HCT116 (cell line): ENCODE measurements around the gene CUL5. TPM values are rescaled to one million over a fixed set of nuclear protein-coding genes. Genes with fewer than 3 reads are reported as not detected.

ENCODE experiments used
- ATAC-seq: fragments of 200-7000 bp; cut with Tn5 transposase; 2 replicates; pipeline ENCODE4 v1.9.1; 2020; ENCODE audit warnings: mild to moderate bottlenecking, moderate library complexity
- BruUV-seq: library from RNA; stranded (reverse); fragments of 400-500 nt; replicated peaks from 2 replicates; lab custom pipeline; 2021; lab: Mats Ljungman, UMichigan
- CTCF ChIA-PET: fragments of 300-600 bp; sonication (Branson Sonifier 250); formaldehyde crosslinking; loops from one replicate; lab custom pipeline; 2021; ENCODE audit warnings: antibody characterized with exemption; lab: Charles Lee
- POLR2A ChIA-PET: fragments of 300-600, 350-600 bp; sonication (Branson Sonifier 250); formaldehyde crosslinking; loops from one replicate; lab custom pipeline; 2021; ENCODE audit warnings: antibody characterized with exemption; lab: Charles Lee
- RAD21 ChIA-PET, 2 experiments: fragments of 300-600 bp; sonication (Branson Sonifier 250); formaldehyde crosslinking; loops; one replicate each; lab custom pipeline; 2023; ENCODE audit warnings: low total read pairs in 2 of 2; ENCODE audit not compliant: uncharacterized antibody in 2 of 2, unreplicated experiment in 2 of 2, low non-redundant PET in 1 of 2; lab: Charles Lee
- DNase-seq: peaks from one replicate; pipeline ENCODE4 v3.0.0-alpha.2; 2010; ENCODE audit warnings: low read depth, low spot score
- H2AFZ ChIP-seq: fragments of 200-600 bp; shearing (Covaris generic), sonication (generic); 2 replicates; pipeline ENCODE4 v1.6.1; 2017; ENCODE audit warnings: low read depth, mixed run types, mixed read lengths, antibody characterized with exemption, low read length; ENCODE audit not compliant: poor library complexity, severe bottlenecking
- H3K27ac ChIP-seq: 2 replicates; pipeline ENCODE4 v1.5.1; 2012; ENCODE audit warnings: low read depth, low read length
- H3K27me3 ChIP-seq: fragments of 200-600 bp; sonication (generic); 2 replicates; pipeline ENCODE4 v1.6.1; 2016; ENCODE audit warnings: mixed run types, low read length, mixed read lengths; ENCODE audit not compliant: insufficient read depth
- H3K36me3 ChIP-seq, 2 experiments: fragments of 200-500 bp in 1 of 2; fragments of 200-600 bp in 1 of 2; sonication (Bioruptor generic) in 1 of 2; sonication (generic) in 1 of 2; 2 replicates each; pipeline versions ENCODE4 v1.5.1 to v1.6.1; 2014 to 2016; ENCODE audit warnings: low read length in 2 of 2, inconsistent platforms in 1 of 2, mixed read lengths in 1 of 2, mixed run types in 1 of 2; ENCODE audit not compliant: insufficient read depth in 2 of 2, control insufficient read depth in 1 of 2
- H3K4me1 ChIP-seq, 2 experiments: fragments of 200-600 bp in 1 of 2; sonication (generic) in 1 of 2; 2 replicates each; pipeline versions ENCODE4 v1.5.1 to v1.6.1; 2012 to 2017; ENCODE audit warnings: low read length in 2 of 2, inconsistent platforms in 1 of 2, mild to moderate bottlenecking in 1 of 2, mixed read lengths in 1 of 2, mixed run types in 1 of 2, moderate library complexity in 1 of 2; ENCODE audit not compliant: insufficient read depth in 2 of 2, control insufficient read depth in 1 of 2
- H3K4me2 ChIP-seq: fragments of 200-600 bp; sonication (generic); 2 replicates; pipeline ENCODE4 v1.6.1; 2017; ENCODE audit warnings: mixed run types, low read length, mixed read lengths
- H3K4me3 ChIP-seq, 2 experiments: fragments of 200-600 bp in 1 of 2; sonication (generic) in 1 of 2; replicated peaks in 1 of 2; 2 replicates each; pipeline ENCODE4 v1.5.1; 2011 to 2016; ENCODE audit warnings: low read length in 2 of 2, control low read depth in 1 of 2, low read depth in 1 of 2, mild to moderate bottlenecking in 1 of 2, mixed read lengths in 1 of 2, mixed run types in 1 of 2
- H3K79me2 ChIP-seq: fragments of 200-600 bp; sonication (generic); 2 replicates; pipeline ENCODE4 v1.6.1; 2017; ENCODE audit warnings: mild to moderate bottlenecking, mixed run types, low read length, moderate library complexity, mixed read lengths; ENCODE audit not compliant: insufficient read depth
- H3K9ac ChIP-seq: fragments of 200-600 bp; sonication (generic); 2 replicates; pipeline ENCODE4 v1.6.1; 2016; ENCODE audit warnings: low read length, mixed read lengths
- H3K9me2 ChIP-seq: fragments of 200-600 bp; sonication (generic), shearing (Covaris generic); 2 replicates; pipeline ENCODE4 v1.6.1; 2017; ENCODE audit warnings: mixed run types, mild to moderate bottlenecking, moderate library complexity; ENCODE audit not compliant: insufficient read depth
- H3K9me3 ChIP-seq, 2 experiments: fragments of 200-500 bp in 1 of 2; fragments of 200-600 bp in 1 of 2; sonication (Bioruptor generic) in 1 of 2; sonication (generic) in 1 of 2; 2 replicates each; pipeline ENCODE4 v1.6.1; 2014 to 2017; ENCODE audit warnings: low read length in 2 of 2, mixed read lengths in 2 of 2, inconsistent platforms in 1 of 2, low read depth in 1 of 2, mild to moderate bottlenecking in 1 of 2, mixed run types in 1 of 2, moderate library complexity in 1 of 2; ENCODE audit not compliant: control insufficient read depth in 1 of 2, insufficient read depth in 1 of 2
- H4K20me1 ChIP-seq: fragments of 200-600 bp; sonication (generic), shearing (Covaris generic); 2 replicates; pipeline ENCODE4 v1.6.1; 2017; ENCODE audit warnings: mixed run types, mild to moderate bottlenecking, moderate library complexity; ENCODE audit not compliant: insufficient read depth
- CBX3 ChIP-seq: IDR thresholded peaks from 2 replicates; pipeline ENCODE4 v1.6.1; 2012; ENCODE audit warnings: low read depth
- CEBPB ChIP-seq: IDR thresholded peaks from 2 replicates; pipeline ENCODE4 v1.6.1; 2012; ENCODE audit warnings: low read depth
- CTCF ChIP-seq, 3 experiments: fragments of 200-600 bp in 1 of 3; sonication (generic) in 1 of 3; IDR thresholded peaks in 2 of 3; conservative IDR thresholded peaks in 1 of 3; 2 replicates each; pipeline ENCODE4 v1.5.1; 2012 to 2017; ENCODE audit warnings: low read depth in 2 of 3, low read length in 2 of 3, antibody characterized with exemption in 1 of 3, borderline replicate concordance in 1 of 3, control low read depth in 1 of 3, mild to moderate bottlenecking in 1 of 3, mixed read lengths in 1 of 3, mixed run types in 1 of 3, moderate library complexity in 1 of 3; ENCODE audit not compliant: insufficient read depth in 1 of 3
- EGR1 ChIP-seq: IDR thresholded peaks from 2 replicates; pipeline ENCODE4 v1.6.1; 2012; ENCODE audit warnings: low read depth
- ELF1 ChIP-seq: IDR thresholded peaks from 2 replicates; pipeline ENCODE4 v1.6.1; 2012; ENCODE audit warnings: low read depth, borderline replicate concordance
- EZH2 ChIP-seq: fragments of 200-600 bp; sonication (generic); IDR thresholded peaks from 2 replicates; pipeline ENCODE4 v1.6.1; 2017; ENCODE audit warnings: antibody characterized with exemption, mixed run types
- EZH2phosphoT487 ChIP-seq: fragments of 200-600 bp; IDR thresholded peaks from 2 replicates; pipeline ENCODE4 v1.6.1; 2018; ENCODE audit warnings: antibody characterized with exemption, borderline replicate concordance
- JUND ChIP-seq: IDR thresholded peaks from 2 replicates; pipeline ENCODE4 v1.6.1; 2012
- POLR2A ChIP-seq: IDR thresholded peaks from 2 replicates; pipeline ENCODE4 v1.7.0; 2011; ENCODE audit warnings: borderline replicate concordance; ENCODE audit not compliant: insufficient read depth, insufficient read length; ENCODE audit errors: extremely low read depth
- POLR2AphosphoS5 ChIP-seq: IDR thresholded peaks from 2 replicates; pipeline ENCODE4 v1.6.1; 2011; ENCODE audit warnings: mild to moderate bottlenecking, low read depth, low read length, moderate library complexity
- RAD21 ChIP-seq: IDR thresholded peaks from 2 replicates; pipeline ENCODE4 v1.6.1; 2012; ENCODE audit warnings: low read depth, mild to moderate bottlenecking
- REST ChIP-seq: IDR thresholded peaks from 2 replicates; pipeline ENCODE4 v1.6.1; 2012; ENCODE audit warnings: low read depth
- SIN3A ChIP-seq: IDR thresholded peaks from 2 replicates; pipeline ENCODE4 v1.6.1; 2012; ENCODE audit warnings: low read depth
- SP1 ChIP-seq: IDR thresholded peaks from 2 replicates; pipeline ENCODE4 v1.6.1; 2012; ENCODE audit warnings: low read depth
- SRF ChIP-seq: IDR thresholded peaks from 2 replicates; pipeline ENCODE4 v1.6.1; 2012; ENCODE audit warnings: low read depth
- TCF7L2 ChIP-seq: IDR thresholded peaks from 2 replicates; pipeline ENCODE4 v1.7.0; 2011; ENCODE audit warnings: borderline replicate concordance, inconsistent platforms; ENCODE audit not compliant: insufficient read depth, insufficient read length; ENCODE audit errors: extremely low read depth
- ZBTB33 ChIP-seq: IDR thresholded peaks from 2 replicates; pipeline ENCODE4 v1.6.1; 2011; ENCODE audit warnings: mild to moderate bottlenecking, low read length, moderate library complexity; ENCODE audit not compliant: insufficient replicate concordance; ENCODE audit errors: extremely low read depth
- ZNF274 ChIP-seq: fragments of 200-500 bp; sonication (Bioruptor generic); IDR thresholded peaks from 2 replicates; pipeline ENCODE4 v1.6.1; 2014; ENCODE audit warnings: mild to moderate bottlenecking, low read depth, low read length, inconsistent platforms
- intact Hi-C: fragments of 100-400 bp; cut with micrococcal nuclease; formaldehyde crosslinking; loops from 2 replicates; pipeline ENCODE4 v1.10.0; 2022
- total RNA-seq: library from RNA; stranded (reverse); gene quantifications from one replicate; pipeline ENCODE4 v1.2.1, GENCODE V29; 2021; ENCODE audit not compliant: unreplicated experiment

CUL5 gene
- total RNA-seq, 1 experiment from 2014 or later: 41.9 TPM

GRCh38 chr11:108034034-108034433 lies 25.3 kb downstream of the CUL5 start:
- ChIA-PET RAD21 (no interaction called here), POLR2A (no interaction called here), CTCF (no interaction called here)
- Histone ChIP-seq H3K4me3 (no peak overlapping the region), H2AFZ (no peak overlapping the region), H3K36me3 (0 out of 4 replicates have a peak, but pooled peaks cover 0 to 3% of the 10 kb centered on the region in 2 experiments), H3K9ac (no peak overlapping the region), H3K4me2 (no peak overlapping the region), H3K27me3 (no peaks in the 10 kb centered on the region), H3K4me1 (no peaks in the 10 kb centered on the region), H3K9me2 (no peaks in the 10 kb centered on the region), H3K27ac (no peak overlapping the region), H4K20me1 (0 out of 2 replicates have a peak, but pooled peaks cover 4% of the 10 kb centered on the region), H3K79me2 (peaks cover 57% of the 10 kb centered on the region), H3K9me3 (no peaks in the 10 kb centered on the region)
- intact Hi-C loops: no loop called here
- ATAC-seq (no peak), DNase-seq (no peak)
- TF ChIP-seq EZH2 (no peak), SRF (no peak), ZBTB33 (no peak), SIN3A (no peak), TCF7L2 (no peak), EGR1 (no peak), ZNF274 (no peak), SP1 (no peak), ELF1 (no peak), RAD21 (no peak), CBX3 (no peak), POLR2AphosphoS5 (no peak), POLR2A (no peak), EZH2phosphoT487 (no peak), JUND (no peak), CTCF (IDR thresholded peaks at IDR 0.05 in 2 of 3, conservative IDR thresholded peaks at IDR 0.05 in 1 of 3; ENCODE audit: borderline replicate concordance in 1 of 3, insufficient read depth in 1 of 3, low read depth in 2 of 3, low read length in 2 of 3) (no peak), CEBPB (no peak), REST (no peak)
- BruUV-seq: no TSS peak
